ENCODE results near the gene SDHB. TPM values are rescaled to one million over a fixed set of nuclear protein-coding genes. Genes with fewer than 3 reads are reported as not detected.

SDHB gene
- total RNA-seq, 6 experiments from 2014 or later: 139 to 244 (median 178) TPM

- TF ChIP-seq, protein P1, sequence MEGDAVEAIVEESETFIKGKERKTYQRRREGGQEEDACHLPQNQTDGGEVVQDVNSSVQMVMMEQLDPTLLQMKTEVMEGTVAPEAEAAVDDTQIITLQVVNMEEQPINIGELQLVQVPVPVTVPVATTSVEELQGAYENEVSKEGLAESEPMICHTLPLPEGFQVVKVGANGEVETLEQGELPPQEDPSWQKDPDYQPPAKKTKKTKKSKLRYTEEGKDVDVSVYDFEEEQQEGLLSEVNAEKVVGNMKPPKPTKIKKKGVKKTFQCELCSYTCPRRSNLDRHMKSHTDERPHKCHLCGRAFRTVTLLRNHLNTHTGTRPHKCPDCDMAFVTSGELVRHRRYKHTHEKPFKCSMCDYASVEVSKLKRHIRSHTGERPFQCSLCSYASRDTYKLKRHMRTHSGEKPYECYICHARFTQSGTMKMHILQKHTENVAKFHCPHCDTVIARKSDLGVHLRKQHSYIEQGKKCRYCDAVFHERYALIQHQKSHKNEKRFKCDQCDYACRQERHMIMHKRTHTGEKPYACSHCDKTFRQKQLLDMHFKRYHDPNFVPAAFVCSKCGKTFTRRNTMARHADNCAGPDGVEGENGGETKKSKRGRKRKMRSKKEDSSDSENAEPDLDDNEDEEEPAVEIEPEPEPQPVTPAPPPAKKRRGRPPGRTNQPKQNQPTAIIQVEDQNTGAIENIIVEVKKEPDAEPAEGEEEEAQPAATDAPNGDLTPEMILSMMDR (IDR thresholded peaks at IDR 0.05): no peak
- no peak for TF ChIP-seq POLR2A (IDR thresholded peaks at IDR 0.05)
- H3K9me3 ChIP-seq: no peaks in the 10 kb centered on the region
- no peaks in the 10 kb centered on the region for H3K27me3 ChIP-seq
- H3K4me3 ChIP-seq: no peak overlapping the region
- ATAC-seq (no peak), DNase-seq (no peak)
- 60% methylated on average over 2 of the region's 2 CpGs for WGBS (ENCODE audit: insufficient coverage, low coverage, low lambda C conversion rate, missing lambda C conversion rate)
- peaks cover 0 to 13% (median 5%) of the 10 kb centered on the region in 4 donors for H3K4me1 ChIP-seq
- intact Hi-C loops (cut with DNase I): loop anchor here in 1 of 2 donors (5.0 kb wide), 2 partner anchors 65 to 175 kb away; no protein-coding TSS in a partner anchor
- no peaks in the 10 kb centered on the region for H3K36me3 ChIP-seq
- no peak overlapping the region for H3K27ac ChIP-seq
These were observed 8.1 kb upstream of the SDHB start for GRCh38 chr1:17061892-17062291.

DNA sequence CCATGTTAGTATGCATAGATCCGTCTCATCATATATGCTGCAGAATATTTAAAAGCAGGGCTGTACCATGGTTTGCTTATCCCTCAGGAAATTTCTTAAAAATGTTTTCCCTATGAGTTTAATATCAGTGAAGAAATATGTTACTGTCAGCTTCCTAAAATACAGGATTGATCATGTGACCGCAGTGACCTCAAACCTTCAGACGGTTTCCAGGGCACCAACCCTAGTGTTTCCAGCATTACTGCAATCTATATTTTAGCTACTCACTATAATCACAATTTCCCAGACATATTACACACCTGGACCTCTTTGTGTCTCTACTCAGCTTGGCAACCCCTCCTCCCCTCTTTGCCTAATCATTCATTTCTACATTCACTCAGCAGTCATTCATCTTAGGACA lies 7.7 kb upstream of the SDHB start:
- WGBS (ENCODE audit: insufficient coverage, low coverage, low lambda C conversion rate, missing lambda C conversion rate): 60% methylated on average over 3 of the region's 3 CpGs
- ATAC-seq (no peak), DNase-seq (no peak)
- H3K36me3 ChIP-seq: no peaks in the 10 kb centered on the region
- H3K9me3 ChIP-seq: no peaks in the 10 kb centered on the region
- intact Hi-C loops (cut with DNase I): loop anchor here in 1 of 2 donors (5.0 kb wide), 2 partner anchors 66 to 176 kb away; no protein-coding TSS in a partner anchor
- H3K27ac ChIP-seq: no peak overlapping the region
- H3K4me1 ChIP-seq: peaks cover 0 to 13% (median 5%) of the 10 kb centered on the region in 4 donors
- H3K4me3 ChIP-seq: no peak overlapping the region
- H3K27me3 ChIP-seq: no peaks in the 10 kb centered on the region
- no peak for TF ChIP-seq POLR2A (IDR thresholded peaks at IDR 0.05)
- TF ChIP-seq, protein P1 (IDR thresholded peaks at IDR 0.05): no peak

DNA sequence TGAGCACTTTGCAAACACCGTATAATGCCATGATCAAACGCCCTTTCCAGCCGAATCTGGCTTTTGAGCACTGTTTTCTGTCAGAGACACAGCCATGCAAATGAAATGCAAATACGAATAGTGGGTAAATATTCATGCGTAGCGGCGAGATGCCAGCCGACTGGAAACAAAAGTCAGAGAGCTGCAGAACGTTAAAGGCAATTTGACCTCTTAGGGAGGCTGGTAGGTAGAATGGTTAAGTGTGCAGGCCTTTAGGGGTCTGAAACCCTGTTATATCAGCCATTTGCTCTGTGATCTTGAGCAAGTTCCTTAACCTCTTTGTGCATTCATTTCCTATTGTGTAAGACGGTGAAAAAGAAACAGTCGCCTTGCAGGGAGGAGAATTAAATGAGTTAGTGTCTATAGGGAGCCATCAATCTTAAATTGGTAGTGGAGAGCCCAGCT lies 6.5 kb upstream of the SDHB start:
- Histone ChIP-seq H3K9me3 (no peaks in the 10 kb centered on the region), H3K36me3 (no peaks in the 10 kb centered on the region), H3K4me1 (peaks cover 0 to 13% (median 5%) of the 10 kb centered on the region in 4 donors), H3K27ac (no peak overlapping the region), H3K27me3 (no peaks in the 10 kb centered on the region), H3K4me3 (no peak overlapping the region)
- intact Hi-C loops (cut with DNase I): loop anchor here in 1 of 2 donors (5.0 kb wide), 2 partner anchors 67 to 177 kb away; no protein-coding TSS in a partner anchor
- ATAC-seq: no peak
- no peak for TF ChIP-seq POLR2A (IDR thresholded peaks at IDR 0.05)
- TF ChIP-seq, protein P1 (IDR thresholded peaks at IDR 0.05): no peak
- DNase-seq: no peak
- 36% methylated on average over 11 of the region's 11 CpGs for WGBS (ENCODE audit: insufficient coverage, low coverage, low lambda C conversion rate, missing lambda C conversion rate)

DNA sequence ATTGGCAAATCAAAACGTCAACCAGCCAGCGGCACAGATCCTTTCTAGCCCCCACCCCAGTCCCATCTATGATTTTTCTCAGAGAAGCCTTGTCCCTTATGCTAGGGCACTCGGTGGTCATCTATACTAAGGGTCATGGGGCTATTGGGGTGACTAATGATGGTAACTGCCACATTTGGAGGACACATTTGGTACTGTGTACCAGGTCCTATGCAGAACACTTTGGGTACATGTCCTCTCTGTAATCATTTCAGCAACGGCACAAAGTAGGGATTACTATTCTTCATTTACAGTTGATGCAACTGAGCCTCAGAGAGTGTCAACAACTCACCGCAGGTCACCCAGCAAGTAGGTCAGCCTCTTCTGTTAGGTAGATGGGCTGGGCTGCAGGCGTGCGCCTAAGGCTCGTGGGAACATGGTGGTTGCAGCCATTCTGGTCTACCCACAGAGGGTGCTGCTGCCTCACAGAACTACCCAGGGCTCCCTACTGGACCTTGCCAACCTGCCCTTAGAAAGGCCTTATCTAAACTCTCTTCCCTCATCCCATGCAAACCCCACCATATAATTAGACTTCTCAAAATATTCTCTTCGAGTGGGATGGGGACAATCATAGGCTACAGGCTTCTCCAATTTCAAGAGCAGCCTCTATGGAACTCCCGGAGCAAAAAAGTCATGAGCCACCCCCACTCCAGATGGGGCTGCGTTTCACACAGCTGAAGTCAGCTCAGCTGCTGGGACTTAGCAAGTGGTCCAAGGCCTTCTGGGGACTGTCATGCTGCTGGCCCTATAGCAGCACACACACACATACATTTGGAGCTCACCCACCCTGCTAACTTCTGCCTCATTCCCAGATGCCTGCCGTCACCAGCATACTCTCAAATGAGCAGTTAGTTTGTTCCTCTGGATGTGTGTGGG lies 5.8 kb upstream of the SDHB start:
- peak; percentile 81 to 87 (median 86) for DNase-seq

More for the DNA sequence above, 5.8 kb upstream of the SDHB start:
- 26% methylated on average over 11 of the region's 12 CpGs for WGBS (ENCODE audit: insufficient coverage, low coverage, low lambda C conversion rate, missing lambda C conversion rate)
- Histone ChIP-seq H3K4me1 (peaks cover 0 to 13% (median 5%) of the 10 kb centered on the region in 4 donors), H3K27ac (no peak overlapping the region), H3K27me3 (no peaks in the 10 kb centered on the region), H3K36me3 (no peaks in the 10 kb centered on the region), H3K9me3 (no peaks in the 10 kb centered on the region), H3K4me3 (no peak overlapping the region)
- TF ChIP-seq, protein P1 (IDR thresholded peaks at IDR 0.05): peak; percentile 76 to 84 (median 80)
- no peak for TF ChIP-seq POLR2A (IDR thresholded peaks at IDR 0.05)
- intact Hi-C loops (cut with DNase I): loop anchor here (5.0 kb wide), 3 partner anchors 68 to 278 kb away; no protein-coding TSS in a partner anchor
- ATAC-seq: peak; percentile 91 to 96 (median 92)

Data from right lobe of liver (tissue), 6 donors.